Upper lobe of right lung (tissue), 1 donor: ENCODE measurements around the gene ADAMTS14. TPM values are rescaled to one million over a fixed set of nuclear protein-coding genes. Genes with fewer than 3 reads are reported as not detected.

Experiments
- ATAC-seq: fragments of 200-7000 bp; cut with Tn5 transposase; one replicate; pipeline ENCODE4 v1.9.1; 2020; ENCODE audit warnings: mild to moderate bottlenecking, moderate library complexity
- DNase-seq: peaks from one replicate; pipeline ENCODE4 v3.0.0-alpha.2; 2020
- H3K27ac ChIP-seq: fragments of 200-600 bp; one replicate; pipeline ENCODE4 v1.8.0; 2022
- H3K27me3 ChIP-seq: fragments of 200-600 bp; one replicate; pipeline ENCODE4 v1.8.0; 2022; ENCODE audit warnings: mild to moderate bottlenecking
- H3K36me3 ChIP-seq: fragments of 200-600 bp; one replicate; pipeline ENCODE4 v1.8.0; 2022
- H3K4me1 ChIP-seq: fragments of 200-600 bp; one replicate; pipeline ENCODE4 v1.8.0; 2022
- H3K4me3 ChIP-seq: fragments of 200-600 bp; one replicate; pipeline ENCODE4 v1.8.0; 2022; ENCODE audit warnings: mild to moderate bottlenecking
- H3K9me3 ChIP-seq: fragments of 200-600 bp; one replicate; pipeline ENCODE4 v1.8.0; 2022
- intact Hi-C: fragments of 100-400 bp; cut with DNase I; formaldehyde crosslinking; loops from one replicate; pipeline ENCODE4 v1.11.0; 2022
- total RNA-seq: library from RNA; stranded (reverse); fragmentation: NEBNext Ultra II Directional; extraction: Animal tissue kit (Norgen Biotek cat#: 25700); gene quantifications from one replicate; pipeline ENCODE4 v1.2.1, GENCODE V29; 2021
- TF ChIP-seq, protein P1 (sequence below): fragments of 200-600 bp; IDR thresholded peaks from one replicate; pipeline ENCODE4 v1.8.0; 2022; ENCODE audit warnings: antibody characterized with exemption
- donor health status: DM: no; HTN: yes; CAD: no; lungs with severe emphysema.

ADAMTS14 gene
- total RNA-seq, 1 donor from 2014 or later = 0.55 TPM

DNA sequence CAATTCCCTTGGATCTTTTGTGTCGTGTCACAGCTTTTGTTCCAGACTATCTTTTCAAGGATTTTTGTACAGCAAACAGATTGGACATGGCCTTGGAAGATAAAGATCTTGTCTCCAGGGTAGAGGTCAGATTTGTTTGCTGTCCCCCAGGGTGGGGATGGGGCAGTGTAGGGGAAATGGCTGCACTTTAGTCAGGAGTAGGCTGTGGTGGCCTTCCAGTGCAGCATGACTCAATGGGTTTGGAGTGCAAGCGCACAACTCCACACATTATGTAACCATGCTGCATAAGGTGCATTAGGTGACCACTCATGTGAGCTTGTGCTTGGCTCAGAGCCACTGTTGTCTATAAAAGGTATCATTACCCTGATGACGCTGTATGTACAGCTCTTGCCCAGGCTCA, 23.9 kb upstream of the ADAMTS14 start:
- Histone ChIP-seq H3K9me3 (no peaks in the 10 kb centered on the region), H3K36me3 (no peaks in the 10 kb centered on the region), H3K27me3 (no peaks in the 10 kb centered on the region), H3K27ac (no peak overlapping the region), H3K4me3 (no peak overlapping the region), H3K4me1 (no peaks in the 10 kb centered on the region)
- ATAC-seq (no peak), DNase-seq (no peak)
- TF ChIP-seq, protein P1, sequence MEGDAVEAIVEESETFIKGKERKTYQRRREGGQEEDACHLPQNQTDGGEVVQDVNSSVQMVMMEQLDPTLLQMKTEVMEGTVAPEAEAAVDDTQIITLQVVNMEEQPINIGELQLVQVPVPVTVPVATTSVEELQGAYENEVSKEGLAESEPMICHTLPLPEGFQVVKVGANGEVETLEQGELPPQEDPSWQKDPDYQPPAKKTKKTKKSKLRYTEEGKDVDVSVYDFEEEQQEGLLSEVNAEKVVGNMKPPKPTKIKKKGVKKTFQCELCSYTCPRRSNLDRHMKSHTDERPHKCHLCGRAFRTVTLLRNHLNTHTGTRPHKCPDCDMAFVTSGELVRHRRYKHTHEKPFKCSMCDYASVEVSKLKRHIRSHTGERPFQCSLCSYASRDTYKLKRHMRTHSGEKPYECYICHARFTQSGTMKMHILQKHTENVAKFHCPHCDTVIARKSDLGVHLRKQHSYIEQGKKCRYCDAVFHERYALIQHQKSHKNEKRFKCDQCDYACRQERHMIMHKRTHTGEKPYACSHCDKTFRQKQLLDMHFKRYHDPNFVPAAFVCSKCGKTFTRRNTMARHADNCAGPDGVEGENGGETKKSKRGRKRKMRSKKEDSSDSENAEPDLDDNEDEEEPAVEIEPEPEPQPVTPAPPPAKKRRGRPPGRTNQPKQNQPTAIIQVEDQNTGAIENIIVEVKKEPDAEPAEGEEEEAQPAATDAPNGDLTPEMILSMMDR = no peak
- intact Hi-C loops = no loop called here

DNA sequence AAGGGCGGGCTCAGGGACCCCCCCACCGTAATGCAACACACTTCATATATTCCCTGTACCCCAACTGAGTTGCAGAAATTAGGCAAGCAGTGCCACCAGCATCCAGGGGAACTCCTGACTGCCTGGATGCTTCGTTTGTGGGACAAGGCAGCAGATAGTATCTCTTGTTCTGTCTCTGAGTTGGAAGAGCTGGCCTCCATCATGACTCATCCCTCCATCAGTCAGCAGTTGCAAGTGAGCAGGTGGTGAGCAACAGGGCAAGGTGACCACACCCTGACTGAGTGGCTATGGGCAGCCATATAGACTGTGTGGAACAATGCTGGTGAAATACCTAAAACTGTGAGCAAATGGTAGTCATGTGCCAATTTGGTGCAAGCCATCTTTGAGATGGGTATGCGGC, 22.8 kb upstream of the ADAMTS14 start:
- no peaks in the 10 kb centered on the region for H3K27me3 ChIP-seq
- no peaks in the 10 kb centered on the region for H3K4me1 ChIP-seq
- H3K4me3 ChIP-seq = no peak overlapping the region
- H3K36me3 ChIP-seq = no peaks in the 10 kb centered on the region
- intact Hi-C loops = no loop called here
- DNase-seq (no peak), ATAC-seq (no peak)
- H3K27ac ChIP-seq = no peak overlapping the region
- TF ChIP-seq, protein P1 = no peak
- H3K9me3 ChIP-seq = no peaks in the 10 kb centered on the region

DNA sequence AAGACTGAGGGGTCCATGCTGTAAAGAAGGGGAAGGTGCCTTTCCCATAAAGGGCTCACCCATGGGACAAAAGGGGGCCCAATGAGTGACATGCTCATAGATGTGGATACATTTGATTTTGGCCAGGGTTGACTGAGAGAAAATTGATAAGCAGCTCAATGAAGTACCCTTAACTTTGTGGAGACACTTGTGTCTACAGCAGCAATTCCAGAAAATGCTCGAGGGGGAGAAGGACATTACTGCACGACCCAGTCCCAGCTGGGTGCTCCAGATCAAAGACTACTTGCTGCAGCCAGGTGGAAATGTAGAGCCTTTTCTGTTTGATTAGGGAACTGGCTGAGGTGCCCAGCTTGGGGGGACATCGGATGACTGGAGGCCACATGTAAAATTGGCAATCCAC, 22.2 kb upstream of the ADAMTS14 start:
- intact Hi-C loops = no loop called here
- DNase-seq (no peak), ATAC-seq (no peak)
- Histone ChIP-seq H3K4me3 (no peak overlapping the region), H3K27ac (no peak overlapping the region), H3K4me1 (no peaks in the 10 kb centered on the region), H3K27me3 (no peaks in the 10 kb centered on the region), H3K36me3 (no peaks in the 10 kb centered on the region), H3K9me3 (no peaks in the 10 kb centered on the region)
- TF ChIP-seq, protein P1 = no peak

DNA sequence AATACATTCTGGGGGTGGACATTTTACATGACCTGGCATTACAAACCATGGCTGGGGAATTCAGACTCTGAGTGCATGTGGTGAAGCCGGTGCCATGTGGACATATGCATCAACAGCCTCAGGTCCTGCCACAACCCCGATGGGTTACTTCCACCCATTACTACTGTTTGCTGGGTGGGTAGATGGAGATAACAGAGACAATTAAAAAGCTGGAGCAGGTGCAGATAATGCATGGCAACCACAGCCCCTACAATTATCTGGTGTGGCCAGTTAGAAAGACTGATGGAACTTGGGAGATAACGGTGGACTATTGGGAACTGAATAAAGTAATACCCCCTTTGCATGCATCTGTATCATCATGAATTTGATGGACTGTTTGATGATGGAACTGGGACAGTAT, 21.6 kb upstream of the ADAMTS14 start:
- TF ChIP-seq, protein P1 = no peak
- DNase-seq (no peak), ATAC-seq (no peak)
- no peaks in the 10 kb centered on the region for H3K27me3 ChIP-seq
- intact Hi-C loops = no loop called here
- no peak overlapping the region for H3K4me3 ChIP-seq
- H3K4me1 ChIP-seq = no peaks in the 10 kb centered on the region
- H3K36me3 ChIP-seq = no peaks in the 10 kb centered on the region
- no peak overlapping the region for H3K27ac ChIP-seq
- no peaks in the 10 kb centered on the region for H3K9me3 ChIP-seq

DNA sequence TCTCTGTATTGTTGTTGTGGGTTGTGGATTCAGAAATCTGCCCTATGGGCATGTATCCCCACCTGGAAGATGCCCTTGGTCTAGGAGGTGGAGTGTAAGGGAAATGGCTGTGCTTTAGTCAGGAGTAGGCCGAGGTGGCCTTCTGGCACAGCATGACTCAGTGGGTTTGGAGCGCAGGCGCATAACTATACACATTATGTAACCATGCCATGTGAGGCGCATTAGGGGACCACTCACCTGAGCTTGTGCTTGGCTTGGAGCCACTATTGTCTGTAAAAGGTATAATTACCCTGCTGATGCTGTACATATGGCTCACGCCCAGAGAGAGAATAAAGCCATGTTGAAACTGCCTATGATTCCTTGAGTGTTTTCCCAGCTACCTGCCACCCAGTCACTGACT, 20.6 kb upstream of the ADAMTS14 start:
- Histone ChIP-seq H3K27ac (no peak overlapping the region), H3K36me3 (no peaks in the 10 kb centered on the region), H3K4me1 (no peaks in the 10 kb centered on the region), H3K4me3 (no peak overlapping the region), H3K9me3 (no peaks in the 10 kb centered on the region), H3K27me3 (no peaks in the 10 kb centered on the region)
- TF ChIP-seq, protein P1 = no peak
- intact Hi-C loops = no loop called here
- ATAC-seq (no peak), DNase-seq (no peak)
